ENCODE data around the gene SDE2.

GRCh38 chr1:226034482-226034881 is 35.3 kb upstream of the SDE2 start:
- TF ChIP-seq, protein P1, sequence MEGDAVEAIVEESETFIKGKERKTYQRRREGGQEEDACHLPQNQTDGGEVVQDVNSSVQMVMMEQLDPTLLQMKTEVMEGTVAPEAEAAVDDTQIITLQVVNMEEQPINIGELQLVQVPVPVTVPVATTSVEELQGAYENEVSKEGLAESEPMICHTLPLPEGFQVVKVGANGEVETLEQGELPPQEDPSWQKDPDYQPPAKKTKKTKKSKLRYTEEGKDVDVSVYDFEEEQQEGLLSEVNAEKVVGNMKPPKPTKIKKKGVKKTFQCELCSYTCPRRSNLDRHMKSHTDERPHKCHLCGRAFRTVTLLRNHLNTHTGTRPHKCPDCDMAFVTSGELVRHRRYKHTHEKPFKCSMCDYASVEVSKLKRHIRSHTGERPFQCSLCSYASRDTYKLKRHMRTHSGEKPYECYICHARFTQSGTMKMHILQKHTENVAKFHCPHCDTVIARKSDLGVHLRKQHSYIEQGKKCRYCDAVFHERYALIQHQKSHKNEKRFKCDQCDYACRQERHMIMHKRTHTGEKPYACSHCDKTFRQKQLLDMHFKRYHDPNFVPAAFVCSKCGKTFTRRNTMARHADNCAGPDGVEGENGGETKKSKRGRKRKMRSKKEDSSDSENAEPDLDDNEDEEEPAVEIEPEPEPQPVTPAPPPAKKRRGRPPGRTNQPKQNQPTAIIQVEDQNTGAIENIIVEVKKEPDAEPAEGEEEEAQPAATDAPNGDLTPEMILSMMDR (IDR thresholded peaks at IDR 0.05), result no peak
- no peak for TF ChIP-seq POLR2A (IDR thresholded peaks at IDR 0.05)

Data from esophagus squamous epithelium (tissue), 4 donors.